ENCODE data around the gene SLC44A3. TPM values are rescaled to one million over a fixed set of nuclear protein-coding genes. Genes with fewer than 3 reads are reported as not detected.
A peak's percentile ranks its signal among the peaks of the same experiment; 100 is the strongest.

The SLC44A3 gene
- total and polyA plus RNA-seq, 2 of the 13 experiments (the other 11 are each of a cell fraction or from before 2014, with no cell fraction given) = 6.8 to 14.1 TPM

- TF ChIP-seq BCL3 (CRISPR knock-in tag; IDR thresholded peaks at IDR 0.05) (no peak), IRF9 (CRISPR knock-in tag; IDR thresholded peaks at IDR 0.05; ENCODE audit: borderline replicate concordance) (no peak), MTF1 (CRISPR knock-in tag; IDR thresholded peaks at IDR 0.05) (no peak), TFE3 (CRISPR knock-in tag; IDR thresholded peaks at IDR 0.05) (no peak), ZFP36L1 (CRISPR knock-in tag; IDR thresholded peaks at IDR 0.05) (no peak), HMGA1 (CRISPR knock-in tag; conservative IDR thresholded peaks at IDR 0.05) (no peak), SIX4 (CRISPR knock-in tag; IDR thresholded peaks at IDR 0.05) (no peak), HOXA9 (CRISPR knock-in tag; IDR thresholded peaks at IDR 0.05; ENCODE audit: borderline replicate concordance) (peak; percentile 41; the same call in 1 of the 2 replicates), ELF4 (CRISPR knock-in tag; IDR thresholded peaks at IDR 0.05; ENCODE audit: borderline replicate concordance) (no peak), SRSF9 (IDR thresholded peaks at IDR 0.05; ENCODE audit: borderline replicate concordance, insufficient read depth, low read depth, low read length, poor library complexity, severe bottlenecking) (no peak), AHDC1 (CRISPR knock-in tag; IDR thresholded peaks at IDR 0.05; ENCODE audit: borderline replicate concordance) (no peak), ZFP62 (CRISPR knock-in tag; IDR thresholded peaks at IDR 0.05) (no peak), ISL2 (CRISPR knock-in tag; IDR thresholded peaks at IDR 0.05) (no peak), WIZ (CRISPR knock-in tag; IDR thresholded peaks at IDR 0.05) (peak; percentile 65; the same call in 1 of the 2 replicates), ZNF556 (CRISPR knock-in tag; IDR thresholded peaks at IDR 0.05; ENCODE audit: borderline replicate concordance) (peak; percentile 10; the same call in 1 of the 2 replicates), SP2 (CRISPR knock-in tag; IDR thresholded peaks at IDR 0.05) (no peak)
These were observed at the start of gene SLC44A3 (continued) for GRCh38 chr1:94819945-94820746.

Measured in HepG2 (cell line).